Neural progenitor cell (in vitro differentiated cells): ENCODE results near the gene MAP4K5.

Experiments
- CTCF ChIP-seq: fragments of 200-600 bp; sonication (generic); IDR thresholded peaks from 2 replicates; pipeline ENCODE4 v1.5.1; 2017; ENCODE audit warnings: antibody characterized with exemption, mild to moderate bottlenecking
- EZH2 ChIP-seq: fragments of 200-600 bp; sonication (generic); IDR thresholded peaks from 2 replicates; pipeline ENCODE4 v1.6.1; 2017; ENCODE audit warnings: antibody characterized with exemption, mild to moderate bottlenecking, moderate library complexity

GRCh38 chr14:50402965-50403364, 129.4 kb downstream of the MAP4K5 start:
- TF ChIP-seq EZH2 (no peak), CTCF (no peak)
